ENCODE measurements around the gene S1PR5. TPM values are rescaled to one million over a fixed set of nuclear protein-coding genes. Genes with fewer than 3 reads are reported as not detected.
A peak's percentile ranks its signal among the peaks of the same experiment; 100 is the strongest.

Gene S1PR5
- total RNA-seq, 8 experiments from 2014 or later: 0.08 to 0.81 (median 0.16) TPM; not detected in 4

DNA sequence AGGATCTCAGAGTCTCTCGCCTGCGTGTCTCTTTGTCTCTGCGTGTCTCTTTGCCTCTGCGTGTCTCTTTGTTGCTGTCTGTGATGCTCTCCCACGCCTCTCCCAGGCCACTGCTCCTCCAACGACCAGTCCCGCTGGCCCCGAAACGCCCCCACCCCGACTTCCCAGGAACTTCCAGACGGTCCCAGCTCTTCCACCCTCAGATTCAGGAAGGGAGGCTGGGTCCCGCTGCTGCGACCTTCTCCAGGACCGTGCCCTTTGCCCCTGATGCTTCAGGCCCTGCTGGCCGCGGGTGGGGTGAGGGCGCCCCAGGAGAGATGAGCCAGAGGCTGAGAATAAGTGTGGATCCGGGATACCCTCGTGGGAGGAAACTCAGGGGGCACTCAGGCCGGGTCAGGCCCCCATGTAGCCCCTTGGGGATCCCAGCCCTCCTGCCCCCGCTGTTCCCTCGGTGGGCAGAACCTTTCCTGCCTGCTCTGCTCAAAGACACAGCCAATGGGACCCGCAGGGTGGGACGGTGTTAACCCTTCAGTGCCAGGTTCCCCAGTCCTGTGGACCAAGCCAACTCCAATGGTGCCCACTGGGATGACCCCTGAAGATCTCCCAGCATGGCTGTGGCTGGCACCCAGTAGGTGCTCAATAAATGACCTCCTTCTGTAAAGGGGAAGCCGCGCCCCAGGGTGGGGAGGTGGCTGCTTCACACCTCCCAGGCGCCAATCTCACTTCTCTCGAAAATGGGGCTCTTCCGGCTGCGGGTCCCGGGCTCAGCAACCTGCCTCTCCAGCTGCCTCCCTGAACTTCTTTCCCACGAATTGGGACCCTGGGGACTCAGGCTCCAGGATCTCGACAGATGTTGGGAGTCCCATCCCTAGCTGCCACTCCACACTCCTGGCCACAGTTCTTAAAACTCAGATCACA, 1.5 kb upstream of the S1PR5 start:
- no peak overlapping the region for H3K27ac ChIP-seq
- in situ Hi-C loops (cut with MboI; ENCODE audit: low pct_unique_long_range_greater_than_20kb in 2 of 9, low sequenced_read_pairs in 9 of 9, unreplicated experiment in 9 of 9): no loop called here

DNA sequence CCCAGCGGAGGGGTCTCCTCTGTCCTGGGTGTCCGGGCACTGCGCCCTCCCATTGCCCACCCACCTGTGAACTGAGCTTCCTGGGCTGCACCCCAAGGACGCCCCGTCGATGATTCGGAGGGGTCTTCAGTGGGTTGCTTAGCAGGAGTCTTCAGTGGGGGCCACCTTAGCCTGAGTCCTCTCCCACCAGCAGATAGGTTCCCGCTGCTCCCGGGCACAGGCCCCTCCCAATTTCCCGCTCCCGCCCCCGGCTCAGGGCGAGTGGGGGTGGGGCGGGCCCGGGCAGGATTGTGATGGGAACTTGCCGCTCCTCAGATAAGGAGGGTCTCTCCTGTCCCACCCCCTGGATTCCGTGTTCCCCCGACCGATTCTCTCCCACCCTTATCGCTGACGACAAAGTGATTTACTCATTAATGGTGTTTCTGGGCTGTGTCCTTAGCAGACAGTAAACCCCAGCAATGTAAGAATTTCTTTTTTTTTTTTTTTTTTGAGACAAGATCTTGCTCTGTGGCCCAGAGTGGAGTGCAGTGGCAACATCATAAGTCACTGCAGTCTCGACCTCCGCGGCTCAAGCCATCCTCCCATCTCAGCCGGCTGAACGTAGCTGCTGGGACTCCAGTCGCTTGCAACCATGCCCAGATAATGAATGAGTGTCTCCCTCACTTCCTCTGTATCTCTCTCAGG, 655 bp upstream of the S1PR5 start:
- Histone ChIP-seq H3K4me1 (replicated peaks in 1 of 2) (peaks cover 0 to 14% of the 10 kb centered on the region in 2 donors), H3K4me3 (no peak overlapping the region), H3K27ac (no peak overlapping the region)
- peak; percentile 34 to 58 (median 48) for ATAC-seq (replicated peaks in 6 of 8)
- 0 to 10% (median 0%) methylated on average over 2 to 6 of the region's 27 CpGs; no CpG with 5 or more reads in 5 of the 10 experiments for WGBS, 10 experiments
- in situ Hi-C loops (cut with MboI; ENCODE audit: low pct_unique_long_range_greater_than_20kb in 2 of 9, low sequenced_read_pairs in 9 of 9, unreplicated experiment in 9 of 9): no loop called here

More for the DNA sequence above, 1.5 kb upstream of the S1PR5 start:
- no peak overlapping the region for H3K4me3 ChIP-seq
- peak in 2 of 8 experiments; percentile 4 to 5 for ATAC-seq (replicated peaks in 6 of 8)
- H3K4me1 ChIP-seq (replicated peaks in 1 of 2): peaks cover 0 to 14% of the 10 kb centered on the region in 2 donors
- 5 to 44% (median 25%) methylated on average over 1 to 8 of the region's 33 CpGs; no CpG with 5 or more reads in 6 of the 10 experiments for WGBS, 10 experiments

DNA sequence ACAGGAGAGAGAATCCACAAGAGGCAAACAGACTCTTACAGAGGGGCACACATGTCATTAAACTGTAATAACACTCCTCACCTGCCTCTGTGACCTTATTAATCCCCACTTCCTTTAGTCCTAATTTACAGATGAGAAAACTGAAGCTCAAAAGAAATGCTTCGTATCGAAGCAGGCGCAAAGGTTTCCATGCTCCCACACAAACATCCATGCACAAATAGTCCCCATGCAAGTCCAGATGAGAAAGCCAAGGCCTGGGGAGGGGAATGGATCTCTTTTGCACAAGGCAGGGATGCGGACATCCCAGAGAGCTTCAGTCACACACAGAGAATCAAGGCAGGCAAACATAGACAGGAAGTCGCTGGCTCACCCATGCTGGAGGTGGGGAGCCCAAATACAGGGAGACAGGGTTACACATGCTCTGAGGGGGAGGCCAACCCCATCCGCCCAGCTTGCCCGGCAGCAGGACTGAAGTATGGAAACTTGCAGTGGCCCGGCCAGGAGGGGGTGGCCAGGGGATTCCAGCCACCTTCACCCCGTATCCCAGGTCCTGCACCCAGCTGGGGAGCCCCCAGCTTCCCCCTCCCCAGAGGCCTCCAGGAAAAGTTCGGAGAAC, 468 bp downstream of the S1PR5 start:
- no peak overlapping the region for H3K4me3 ChIP-seq
- ATAC-seq (replicated peaks in 6 of 8): no peak
- no peak overlapping the region for H3K27ac ChIP-seq
- WGBS, 10 experiments: 39 to 83% (median 55%) methylated on average over 1 to 5 of the region's 10 CpGs; no CpG with 5 or more reads in 2 of the 10 experiments
- in situ Hi-C loops (cut with MboI; ENCODE audit: low pct_unique_long_range_greater_than_20kb in 2 of 9, low sequenced_read_pairs in 9 of 9, unreplicated experiment in 9 of 9): no loop called here
- H3K4me1 ChIP-seq (replicated peaks in 1 of 2): peaks cover 0 to 14% of the 10 kb centered on the region in 2 donors

DNA sequence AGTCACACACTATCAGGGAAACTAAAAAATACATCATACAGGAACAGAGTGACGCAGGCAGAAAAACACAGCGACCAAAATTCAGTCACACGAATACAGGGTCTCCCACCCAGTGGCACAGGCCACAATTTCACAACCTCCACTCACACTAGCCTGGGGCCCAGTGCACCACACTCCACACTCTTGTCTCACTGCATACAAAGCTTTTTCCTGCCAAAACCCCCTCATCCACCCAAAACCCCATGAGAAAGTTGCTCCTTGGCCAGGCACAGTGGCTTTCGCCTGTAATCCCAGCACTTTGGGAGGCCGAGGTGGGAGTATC, 1.2 kb downstream of the S1PR5 start:
- H3K4me3 ChIP-seq: no peak overlapping the region
- in situ Hi-C loops (cut with MboI; ENCODE audit: low pct_unique_long_range_greater_than_20kb in 2 of 9, low sequenced_read_pairs in 9 of 9, unreplicated experiment in 9 of 9): no loop called here
- ATAC-seq (replicated peaks in 6 of 8): no peak
- no peak overlapping the region for H3K27ac ChIP-seq
- WGBS, 10 experiments: 66 to 100% (median 73%) methylated on average over 1 to 4 of the region's 5 CpGs; no CpG with 5 or more reads in 5 of the 10 experiments
- H3K4me1 ChIP-seq (replicated peaks in 1 of 2): peaks cover 0 to 14% of the 10 kb centered on the region in 2 donors

DNA sequence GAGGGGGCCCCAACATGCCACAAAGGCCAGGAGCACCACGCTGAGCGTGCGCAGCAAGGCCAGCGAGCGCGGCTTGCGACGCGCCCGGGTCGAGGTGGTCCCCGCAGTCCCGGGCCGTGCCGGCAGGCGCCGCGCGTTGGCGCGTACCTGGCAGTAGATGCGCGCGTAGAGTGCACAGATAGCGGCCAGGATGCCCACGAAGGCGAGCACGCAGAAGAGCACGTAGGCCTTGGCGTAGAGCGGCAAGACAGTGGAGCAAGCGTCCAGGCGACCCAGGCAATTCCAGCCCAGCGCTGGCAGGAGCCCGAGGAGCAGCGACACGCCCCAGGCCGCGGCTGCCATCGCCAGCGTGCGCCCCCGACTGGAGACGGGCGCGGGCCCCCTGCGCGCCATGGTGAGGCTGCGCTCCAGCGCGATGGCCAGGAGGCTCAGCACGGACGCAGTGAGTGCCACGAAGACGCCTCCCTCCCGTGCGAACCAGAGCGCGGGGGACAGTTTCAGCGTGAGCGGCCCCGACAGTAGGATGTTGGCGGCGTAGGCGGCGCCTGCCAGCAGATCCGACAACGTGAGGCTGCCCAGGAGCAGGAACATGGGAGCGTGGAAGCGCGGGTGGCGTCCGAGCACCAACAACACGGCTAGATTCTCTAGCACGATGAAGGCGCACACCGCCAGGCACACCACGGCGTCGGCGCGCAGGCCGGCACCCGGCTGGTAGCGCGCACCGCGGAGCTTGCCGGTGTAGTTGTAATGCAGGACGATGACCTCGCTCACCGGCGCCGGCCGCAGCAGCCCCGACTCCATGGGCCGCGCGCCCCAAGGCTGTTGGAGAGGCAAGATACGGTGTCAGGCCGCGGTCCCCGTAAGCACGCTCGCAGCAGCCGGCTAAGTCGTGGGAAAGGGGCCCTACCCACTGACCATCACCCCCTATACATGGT, 2.8 kb downstream of the S1PR5 start:
- in situ Hi-C loops (cut with MboI; ENCODE audit: low pct_unique_long_range_greater_than_20kb in 2 of 9, low sequenced_read_pairs in 9 of 9, unreplicated experiment in 9 of 9): no loop called here
- Histone ChIP-seq H3K4me3 (peak overlapping the region in 2 of 5 donors; percentile 3 to 14), H3K27ac (no peak overlapping the region), H3K4me1 (replicated peaks in 1 of 2) (peaks cover 0 to 18% of the 10 kb centered on the region in 2 donors)
- 0 to 56% (median 40%) methylated on average over 1 to 10 of the region's 107 CpGs; no CpG with 5 or more reads in 5 of the 10 experiments for WGBS, 10 experiments
- ATAC-seq (replicated peaks in 6 of 8): peak in 5 of 8 experiments; percentile 24 to 59 (median 53)

DNA sequence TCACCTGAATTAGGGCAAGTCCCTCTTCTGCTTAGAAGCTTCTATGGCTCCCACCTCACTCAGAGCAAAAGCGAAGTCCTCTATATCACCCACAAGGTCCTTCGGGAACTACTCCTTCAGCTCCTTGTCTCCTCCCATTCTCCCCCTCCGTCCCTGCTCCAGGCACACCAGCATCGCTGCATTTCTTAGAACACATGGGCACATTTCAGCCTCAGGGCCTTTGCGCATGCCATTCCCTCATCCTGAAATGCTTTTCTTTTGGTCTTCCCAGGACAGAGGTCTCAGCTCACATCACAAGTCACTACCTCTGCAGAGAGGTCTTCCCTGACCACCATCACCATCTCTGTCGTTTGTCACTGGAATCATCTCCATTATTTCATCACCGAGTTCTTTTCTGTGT, 4.0 kb downstream of the S1PR5 start:
- Histone ChIP-seq H3K27ac (no peak overlapping the region), H3K4me3 (no peak overlapping the region), H3K4me1 (replicated peaks in 1 of 2) (peaks cover 0 to 14% of the 10 kb centered on the region in 2 donors)
- in situ Hi-C loops (cut with MboI; ENCODE audit: low pct_unique_long_range_greater_than_20kb in 2 of 9, low sequenced_read_pairs in 9 of 9, unreplicated experiment in 9 of 9): no loop called here
- ATAC-seq (replicated peaks in 6 of 8): no peak
- WGBS, 10 experiments: 20 to 88% (median 56%) methylated on average over 2 to 7 of the region's 7 CpGs

DNA sequence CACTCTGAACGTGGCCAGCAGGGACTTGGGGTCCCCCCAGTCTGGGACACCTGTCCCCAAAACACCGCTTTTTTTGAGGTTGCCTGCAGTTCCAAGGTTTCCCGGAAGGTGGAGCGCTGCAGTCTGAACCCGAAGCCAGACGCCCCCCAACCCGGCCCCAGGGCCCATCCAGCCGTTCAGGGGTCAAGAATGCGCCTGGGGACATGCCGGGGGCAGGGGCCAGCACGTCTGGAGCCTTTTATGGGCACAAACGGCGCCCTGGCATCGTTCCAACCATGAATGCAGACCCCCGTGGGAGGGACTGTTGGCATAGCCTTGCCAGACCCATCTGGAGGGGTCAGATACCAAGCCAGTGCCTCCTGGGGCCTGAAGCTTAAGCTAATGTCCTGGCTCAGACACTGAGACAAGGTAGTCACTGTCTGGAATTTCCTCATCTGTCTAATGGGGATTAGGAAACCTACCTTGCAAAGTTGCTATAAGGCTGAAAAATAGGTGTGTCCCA, 6.9 kb downstream of the S1PR5 start:
- WGBS, 10 experiments: 0 to 60% (median 30%) methylated on average over 1 to 3 of the region's 15 CpGs; no CpG with 5 or more reads in 6 of the 10 experiments
- Histone ChIP-seq H3K4me3 (no peak overlapping the region), H3K27ac (no peak overlapping the region), H3K4me1 (replicated peaks in 1 of 2) (peaks cover 0 to 4% of the 10 kb centered on the region in 2 donors)
- no peak for ATAC-seq (replicated peaks in 6 of 8)
- in situ Hi-C loops (cut with MboI; ENCODE audit: low pct_unique_long_range_greater_than_20kb in 2 of 9, low sequenced_read_pairs in 9 of 9, unreplicated experiment in 9 of 9): no loop called here

DNA sequence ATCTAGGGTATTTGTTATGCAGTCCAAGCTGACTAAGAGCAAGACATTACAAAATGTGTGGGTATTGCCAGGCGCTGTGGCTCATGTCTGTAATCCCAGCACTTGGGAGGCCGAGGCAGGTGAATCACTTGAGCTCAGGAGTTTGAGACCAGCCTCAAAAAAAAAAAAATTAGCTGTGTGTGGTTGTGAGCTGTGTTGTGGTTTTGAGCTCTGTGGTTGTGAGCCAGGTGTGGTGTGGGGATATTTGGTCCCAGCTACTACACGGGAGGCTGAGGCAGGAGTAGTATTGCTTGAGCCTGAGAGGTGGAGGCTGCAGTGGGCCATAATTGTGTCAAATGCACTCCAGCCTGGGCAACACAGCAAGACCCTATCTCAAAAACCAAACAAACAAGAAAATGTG, 8.5 kb downstream of the S1PR5 start:
- no peak overlapping the region for H3K27ac ChIP-seq
- H3K4me3 ChIP-seq: no peak overlapping the region
- H3K4me1 ChIP-seq (replicated peaks in 1 of 2): peaks cover 0 to 4% of the 10 kb centered on the region in 2 donors
- in situ Hi-C loops (cut with MboI; ENCODE audit: low pct_unique_long_range_greater_than_20kb in 2 of 9, low sequenced_read_pairs in 9 of 9, unreplicated experiment in 9 of 9): no loop called here
- no peak for ATAC-seq (replicated peaks in 6 of 8)
- WGBS, 10 experiments: 0 to 93% (median 80%) methylated on average over 1 to 3 of the region's 3 CpGs; no CpG with 5 or more reads in 7 of the 10 experiments

DNA sequence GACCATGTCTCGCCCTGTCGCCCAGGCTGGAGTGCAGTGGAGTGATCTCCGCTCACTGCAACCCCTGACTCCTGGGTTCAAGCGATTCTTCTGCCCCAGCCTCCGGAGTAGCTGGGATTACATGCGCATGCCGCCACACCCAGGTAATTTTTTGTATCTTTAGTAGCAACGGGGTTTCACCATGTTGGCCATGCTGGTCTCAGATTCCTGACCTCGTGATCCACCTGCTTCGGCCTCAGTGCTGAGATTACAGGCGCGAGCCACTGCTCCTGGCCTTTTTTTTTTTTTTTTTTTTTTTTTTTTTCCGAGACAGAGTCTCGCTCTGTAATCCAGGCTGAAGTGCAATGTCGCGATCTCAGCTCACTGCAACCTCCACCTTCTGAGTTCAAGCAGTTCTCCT, 9.2 kb downstream of the S1PR5 start:
- no peak for ATAC-seq (replicated peaks in 6 of 8)
- 60 to 100% (median 80%) methylated on average over 1 to 11 of the region's 16 CpGs; no CpG with 5 or more reads in 2 of the 10 experiments for WGBS, 10 experiments

DNA sequence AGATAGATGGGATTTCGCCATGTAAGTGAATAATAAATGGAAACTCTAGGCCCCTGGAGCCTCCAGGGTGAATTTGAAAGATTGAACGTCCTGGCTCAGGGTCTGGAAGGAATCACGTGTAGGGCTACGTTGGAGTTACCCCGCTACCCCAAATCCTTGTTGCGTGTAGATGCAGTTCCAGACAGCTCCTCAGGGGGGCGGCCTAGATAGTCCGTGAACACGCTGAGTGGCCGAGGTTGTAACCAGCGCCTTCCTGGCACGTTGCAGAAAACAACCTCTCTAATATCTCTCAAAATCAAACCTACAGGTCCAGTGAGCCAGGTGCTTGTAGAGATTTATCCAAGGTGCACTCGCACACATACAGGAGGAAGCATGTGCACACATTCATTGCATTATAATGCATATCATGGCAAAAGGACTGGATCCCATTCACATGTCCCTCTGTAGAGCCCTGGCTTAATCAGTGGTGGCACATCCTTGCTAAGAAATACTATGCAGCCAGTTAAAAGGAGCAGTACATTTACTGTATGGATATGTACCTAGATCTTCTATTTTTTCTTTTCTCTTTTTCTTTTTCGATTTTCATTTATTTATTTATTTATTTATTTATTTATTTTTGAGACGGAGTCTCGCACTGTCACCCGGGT, 11.5 kb downstream of the S1PR5 start:
- H3K4me1 ChIP-seq (replicated peaks in 1 of 2): peaks cover 4 to 9% of the 10 kb centered on the region in 2 donors
- peak in 2 of 8 experiments; percentile 3 for ATAC-seq (replicated peaks in 6 of 8)
- no peak overlapping the region for H3K4me3 ChIP-seq
- in situ Hi-C loops (cut with MboI; ENCODE audit: low pct_unique_long_range_greater_than_20kb in 2 of 9, low sequenced_read_pairs in 9 of 9, unreplicated experiment in 9 of 9): no loop called here
- H3K27ac ChIP-seq: no peak overlapping the region
- WGBS, 10 experiments: 20 to 98% (median 57%) methylated on average over 4 to 16 of the region's 17 CpGs

More for the DNA sequence above, 9.2 kb downstream of the S1PR5 start:
- no peak overlapping the region for H3K4me3 ChIP-seq
- H3K4me1 ChIP-seq (replicated peaks in 1 of 2): peaks cover 0 to 4% of the 10 kb centered on the region in 2 donors
- in situ Hi-C loops (cut with MboI; ENCODE audit: low pct_unique_long_range_greater_than_20kb in 2 of 9, low sequenced_read_pairs in 9 of 9, unreplicated experiment in 9 of 9): no loop called here
- no peak overlapping the region for H3K27ac ChIP-seq

DNA sequence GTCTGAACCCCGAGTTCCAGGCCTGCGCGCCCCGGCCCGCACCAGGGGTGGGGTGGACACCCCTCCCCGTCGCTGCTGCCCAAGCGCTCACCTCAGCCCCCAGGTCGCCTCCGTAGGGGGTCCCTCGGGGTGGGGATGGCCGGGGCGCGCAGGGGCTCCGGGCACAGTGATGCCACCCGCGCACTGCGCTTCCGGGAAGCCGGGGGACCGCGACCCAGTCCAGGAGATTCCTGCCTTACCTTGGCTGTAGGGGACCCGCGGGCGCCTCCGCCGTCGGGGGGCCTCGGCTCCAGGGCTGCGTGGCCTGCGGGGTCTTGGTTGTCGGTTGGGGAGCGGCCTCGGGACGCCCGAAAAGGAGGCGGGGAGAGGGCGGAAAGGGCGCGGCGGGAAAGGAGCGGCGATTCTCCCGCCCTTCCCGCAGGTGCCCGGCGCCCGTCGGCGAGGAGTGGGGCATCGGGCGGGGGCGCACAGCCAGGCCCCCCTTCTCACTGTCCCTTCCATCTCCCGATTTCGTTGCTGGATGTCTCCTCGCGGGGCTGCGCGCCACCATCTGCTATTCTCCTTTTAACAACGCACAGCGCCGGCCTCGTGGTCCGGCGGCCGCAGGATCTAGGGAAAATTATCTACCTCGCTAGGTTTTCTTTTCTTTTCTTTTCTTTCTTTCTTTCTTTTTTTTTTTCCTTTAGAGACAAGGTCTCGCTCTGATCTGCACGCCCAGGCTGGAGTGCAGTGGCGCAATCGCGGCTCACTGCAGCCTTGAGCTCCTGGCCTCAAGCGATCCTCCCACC, 14.1 kb downstream of the S1PR5 start, which contains the start of gene KEAP1:
KEAP1 (minus strand) TSS at position 355 of the 788 bp plus-strand sequence. CDS start 3,323 bp downstream, outside the sequence.
- in situ Hi-C loops (cut with MboI; ENCODE audit: low pct_unique_long_range_greater_than_20kb in 2 of 9, low sequenced_read_pairs in 9 of 9, unreplicated experiment in 9 of 9): no loop called here
- peak; percentile 19 to 57 (median 50) for ATAC-seq (replicated peaks in 6 of 8)
- H3K27ac ChIP-seq: peak within 1 kb of the TSS; percentile 96
- 25 to 68% (median 37%) methylated on average over 2 to 16 of the region's 73 CpGs; no CpG with 5 or more reads in 2 of the 10 experiments for WGBS, 10 experiments
- peak within 1 kb of the TSS; percentile 78 to 95 (median 92) for H3K4me3 ChIP-seq
- peaks cover 4 to 5% of the 10 kb centered on the region in 2 donors for H3K4me1 ChIP-seq (replicated peaks in 1 of 2)
